Testis (tissue), 2 donors: Measurements from ENCODE around the gene LEPROT.

ENCODE experiments used
- POLR2A ChIP-seq: fragments of 450-650 bp; IDR thresholded peaks from one replicate; pipeline ENCODE4 v1.6.1; 2017; ENCODE audit warnings: antibody characterized with exemption, mild to moderate bottlenecking, moderate library complexity
- TF ChIP-seq, protein P1 (sequence below), 3 experiments: fragments of 450-650 bp in 2 of 3; fragments of 200-600 bp in 1 of 3; sonication (generic) in 1 of 3; IDR thresholded peaks; one replicate each; pipeline ENCODE4 v1.5.1; 2016 to 2019; ENCODE audit warnings: antibody characterized with exemption in 3 of 3, mild to moderate bottlenecking in 2 of 3, moderate library complexity in 1 of 3

DNA sequence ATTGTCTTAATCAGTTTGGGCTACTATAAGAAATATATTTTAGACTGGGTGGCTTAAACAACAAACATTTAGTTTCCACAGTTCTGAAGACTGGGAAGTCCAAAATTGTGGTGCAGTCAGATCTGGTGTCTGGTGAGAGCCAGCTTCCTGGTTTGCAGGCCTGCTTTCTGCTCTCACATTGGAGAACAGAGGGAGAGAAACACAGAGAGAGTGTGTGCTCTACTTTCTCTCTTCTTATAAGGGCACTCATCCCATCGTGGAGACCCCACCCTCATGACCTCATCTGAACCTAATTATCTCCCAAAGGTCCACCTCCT lies 4.1 kb downstream of the LEPROT start:
- TF ChIP-seq, protein P1, sequence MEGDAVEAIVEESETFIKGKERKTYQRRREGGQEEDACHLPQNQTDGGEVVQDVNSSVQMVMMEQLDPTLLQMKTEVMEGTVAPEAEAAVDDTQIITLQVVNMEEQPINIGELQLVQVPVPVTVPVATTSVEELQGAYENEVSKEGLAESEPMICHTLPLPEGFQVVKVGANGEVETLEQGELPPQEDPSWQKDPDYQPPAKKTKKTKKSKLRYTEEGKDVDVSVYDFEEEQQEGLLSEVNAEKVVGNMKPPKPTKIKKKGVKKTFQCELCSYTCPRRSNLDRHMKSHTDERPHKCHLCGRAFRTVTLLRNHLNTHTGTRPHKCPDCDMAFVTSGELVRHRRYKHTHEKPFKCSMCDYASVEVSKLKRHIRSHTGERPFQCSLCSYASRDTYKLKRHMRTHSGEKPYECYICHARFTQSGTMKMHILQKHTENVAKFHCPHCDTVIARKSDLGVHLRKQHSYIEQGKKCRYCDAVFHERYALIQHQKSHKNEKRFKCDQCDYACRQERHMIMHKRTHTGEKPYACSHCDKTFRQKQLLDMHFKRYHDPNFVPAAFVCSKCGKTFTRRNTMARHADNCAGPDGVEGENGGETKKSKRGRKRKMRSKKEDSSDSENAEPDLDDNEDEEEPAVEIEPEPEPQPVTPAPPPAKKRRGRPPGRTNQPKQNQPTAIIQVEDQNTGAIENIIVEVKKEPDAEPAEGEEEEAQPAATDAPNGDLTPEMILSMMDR (IDR thresholded peaks at IDR 0.05), result no peak
- TF ChIP-seq POLR2A, result no peak
